Subcutaneous adipose tissue (tissue), 4 donors: Measurements from ENCODE around the gene MCC. TPM values are rescaled to one million over a fixed set of nuclear protein-coding genes. Genes with fewer than 3 reads are reported as not detected.

Experiments used
- CTCF ChIP-seq: fragments of 450-650 bp; IDR thresholded peaks from one replicate; pipeline ENCODE4 v1.5.1; 2016; ENCODE audit warnings: low read depth, mild to moderate bottlenecking, control low read depth, antibody characterized with exemption, moderate library complexity
- total RNA-seq, 4 donors: library from RNA; depleted of rRNA; stranded (reverse); fragments of >200 nt; gene quantifications; one replicate each; pipeline ENCODE4 v1.1.0, GENCODE V29; 2016

The MCC gene
- total RNA-seq, 4 donors from 2014 or later, result 15.0 to 57.3 (median 23.7) TPM

- TF ChIP-seq CTCF, result no peak
Observed at GRCh38 chr5:113490317-113490716, 2.1 kb upstream of the MCC start.

DNA sequence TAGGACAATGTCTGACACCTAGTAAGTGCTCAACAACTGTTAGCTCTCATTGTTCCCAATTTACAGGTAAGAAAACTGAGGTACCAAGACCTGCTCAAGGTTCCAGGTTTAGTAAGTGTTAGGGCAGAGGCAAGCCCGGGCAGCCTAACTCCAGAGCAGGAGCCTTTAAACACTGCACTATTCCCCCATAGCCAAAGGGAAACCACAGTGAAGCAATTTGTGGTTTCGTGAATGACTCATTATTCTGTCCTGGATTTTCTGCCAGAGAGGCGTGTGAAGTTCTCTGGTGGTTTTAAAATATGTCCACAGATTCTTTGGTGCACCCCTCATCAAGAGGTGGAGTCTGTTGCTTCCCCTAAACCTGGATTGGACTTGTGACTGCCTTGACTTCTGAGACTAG is 1.0 kb upstream of the MCC start:
- no peak for TF ChIP-seq CTCF

DNA sequence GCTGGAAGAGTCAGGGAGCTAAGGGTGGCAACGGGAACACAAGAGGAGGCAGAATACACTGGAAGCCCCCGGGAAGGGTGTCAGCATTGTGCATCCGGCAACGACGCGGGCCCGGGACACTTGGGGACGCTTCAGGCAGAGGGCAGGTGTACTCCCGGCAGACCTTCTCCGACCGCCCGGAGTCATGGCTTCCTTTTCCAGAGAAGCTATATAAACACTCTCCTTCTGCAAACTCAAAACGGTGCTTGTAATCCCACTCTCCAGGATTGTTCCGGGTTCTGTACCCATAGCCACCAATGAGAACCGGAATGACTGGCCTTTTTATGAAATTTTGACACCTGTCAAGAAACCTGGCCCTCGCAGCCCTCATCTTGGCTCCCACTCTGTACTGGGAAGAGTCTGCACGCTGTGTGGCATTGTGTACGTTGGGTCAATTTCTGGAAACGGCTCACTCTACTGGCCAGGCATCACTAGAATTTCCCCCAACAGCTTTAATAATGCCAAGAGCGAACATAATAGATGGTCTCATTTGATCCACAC is 462 bp upstream of the MCC start:
- TF ChIP-seq CTCF, result no peak

DNA sequence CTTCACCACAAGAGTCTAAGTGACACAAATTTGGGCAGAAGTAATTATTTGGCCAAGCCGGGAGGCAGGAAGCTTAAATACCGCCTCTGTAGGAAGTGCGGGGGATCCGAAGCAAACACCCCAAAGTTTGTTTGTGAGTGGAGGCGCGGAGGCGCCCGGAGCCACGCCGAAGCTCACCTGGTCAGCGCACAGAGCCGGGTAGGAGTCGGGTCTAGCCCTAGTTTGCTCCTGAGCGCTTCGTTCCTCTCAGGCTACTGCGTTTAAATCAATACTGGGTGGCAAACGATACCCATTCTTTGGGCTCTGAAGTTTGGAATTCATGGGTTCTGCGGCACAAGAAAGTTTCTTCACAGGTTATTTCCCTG is 855 bp downstream of the MCC start:
- TF ChIP-seq CTCF, result no peak

GRCh38 chr5:113480243-113480642 is 8.0 kb downstream of the MCC start:
- TF ChIP-seq CTCF, result no peak

GRCh38 chr5:113478691-113479090 is 9.6 kb downstream of the MCC start:
- no peak for TF ChIP-seq CTCF

DNA sequence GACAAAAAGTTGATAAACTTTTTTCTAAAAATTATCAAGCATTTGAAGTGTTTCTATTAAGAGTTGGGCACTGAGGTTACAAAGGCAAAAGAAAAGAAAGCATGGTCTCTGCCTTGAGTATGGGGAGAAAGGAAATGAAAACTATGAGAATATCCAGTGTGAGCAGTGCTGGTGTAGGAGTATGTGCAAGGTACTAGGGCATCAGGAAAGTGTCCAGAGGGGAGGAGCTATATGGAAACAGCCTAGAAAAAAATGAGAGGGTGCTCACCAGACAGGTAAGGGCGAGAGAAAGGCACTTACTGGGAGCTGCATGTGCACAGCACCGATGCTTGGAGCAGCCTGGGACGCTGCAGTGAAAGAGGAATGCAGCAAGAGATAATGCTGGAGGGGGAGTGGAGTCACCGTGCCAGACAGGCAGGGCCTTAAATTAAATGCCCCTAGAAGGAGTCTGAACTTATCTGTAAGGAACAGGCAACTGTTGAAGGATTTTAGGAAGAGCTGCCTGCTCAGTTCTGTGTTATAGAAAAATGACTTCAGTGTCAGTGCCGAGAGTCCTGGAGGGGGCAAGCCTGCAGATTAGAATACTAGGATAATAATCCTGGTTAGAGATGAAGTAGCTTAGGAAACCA is 14.0 kb downstream of the MCC start:
- no peak for TF ChIP-seq CTCF
